H1 (cell line): ENCODE measurements around the gene LPGAT1. TPM values are rescaled to one million over a fixed set of nuclear protein-coding genes. Genes with fewer than 3 reads are reported as not detected.

Experiments used
- CTCF ChIA-PET: fragments of 300-600 bp; sonication (Branson Sonifier 250); formaldehyde crosslinking; loops from one replicate; lab custom pipeline; 2021; ENCODE audit not compliant: partially characterized antibody; lab: Charles Lee
- POLR2A ChIA-PET: fragments of 300-600 bp; sonication (Branson Sonifier 250); formaldehyde crosslinking; loops from one replicate; lab custom pipeline; 2021; ENCODE audit warnings: inconsistent platforms; ENCODE audit not compliant: partially characterized antibody; lab: Charles Lee
- DNase-seq, 2 experiments: peaks; one replicate each; pipeline versions ENCODE4 v3.0.0 to v3.0.0-alpha.2; 2010 to 2022; ENCODE audit warnings: low spot score in 2 of 2, low read depth in 1 of 2, mixed read lengths in 1 of 2
- FAIRE-seq: peaks from 2 replicates; lab custom pipeline; 2011; peaks lifted over from hg19 to GRCh38; lab: Jason Lieb, UNC
- H2AFZ ChIP-seq: 2 replicates; pipeline ENCODE4 v1.8.1; 2012; ENCODE audit warnings: low read length, inconsistent platforms
- H2AK5ac ChIP-seq: 2 replicates; pipeline ENCODE4 v1.6.1; 2013; ENCODE audit warnings: low read depth, low read length
- H2BK120ac ChIP-seq: replicated peaks from 2 replicates; pipeline ENCODE3; 2013; ENCODE audit warnings: low read depth, low read length, inconsistent platforms
- H2BK12ac ChIP-seq: 2 replicates; pipeline ENCODE4 v1.6.1; 2013; ENCODE audit warnings: low read depth, low read length
- H2BK15ac ChIP-seq: 2 replicates; pipeline ENCODE4 v1.6.1; 2013; ENCODE audit warnings: low read length
- H2BK20ac ChIP-seq: 2 replicates; pipeline ENCODE4 v1.6.1; 2013; ENCODE audit warnings: low read length
- H2BK5ac ChIP-seq: 2 replicates; pipeline ENCODE4 v1.6.1; 2013; ENCODE audit warnings: low read depth, low read length
- H3K14ac ChIP-seq: 2 replicates; pipeline ENCODE4 v1.6.1; 2013; ENCODE audit warnings: inconsistent platforms; ENCODE audit not compliant: insufficient read length
- H3K18ac ChIP-seq: 2 replicates; pipeline ENCODE4 v1.6.1; 2013; ENCODE audit warnings: low read length; ENCODE audit errors: extremely low read depth
- H3K23ac ChIP-seq: 2 replicates; pipeline ENCODE4 v1.6.1; 2013; ENCODE audit warnings: inconsistent platforms; ENCODE audit not compliant: insufficient read length
- H3K23me2 ChIP-seq: 2 replicates; pipeline ENCODE4 v1.6.1; 2013; ENCODE audit warnings: low read depth, low read length
- H3K27ac ChIP-seq: 2 replicates; pipeline ENCODE4 v1.6.1; 2011; ENCODE audit warnings: low read depth, low read length, inconsistent platforms
- H3K27me3 ChIP-seq, 4 experiments: replicated peaks in 1 of 4; 1 replicate in 1 of 4; 2 replicates in 3 of 4; pipeline versions ENCODE4 v1.6.1 to v1.8.1; 2011 to 2013; ENCODE audit warnings: low read length in 3 of 4, mild to moderate bottlenecking in 3 of 4, inconsistent platforms in 2 of 4, mixed read lengths in 2 of 4, moderate library complexity in 1 of 4; ENCODE audit not compliant: control insufficient read depth in 3 of 4, insufficient read depth in 3 of 4; ENCODE audit errors: extremely low read depth in 1 of 4
- H3K36me3 ChIP-seq, 4 experiments: 2 replicates each; pipeline versions ENCODE4 v1.6.1 to v1.8.1; 2011 to 2013; ENCODE audit warnings: mild to moderate bottlenecking in 4 of 4, low read length in 3 of 4, moderate library complexity in 2 of 4, control low read depth in 1 of 4, inconsistent platforms in 1 of 4; ENCODE audit not compliant: insufficient read depth in 4 of 4, control insufficient read depth in 2 of 4
- H3K4ac ChIP-seq: replicated peaks from 2 replicates; pipeline ENCODE3; 2013; ENCODE audit warnings: low read length, low read depth, mixed read lengths, inconsistent platforms; ENCODE audit not compliant: insufficient read length
- H3K4me1 ChIP-seq, 4 experiments: replicated peaks in 1 of 4; 1 replicate in 1 of 4; 2 replicates in 3 of 4; pipeline versions ENCODE4 v1.6.1 to v1.8.1; 2011 to 2013; ENCODE audit warnings: low read length in 3 of 4, inconsistent platforms in 2 of 4, mixed read lengths in 1 of 4; ENCODE audit not compliant: insufficient read depth in 4 of 4, control insufficient read depth in 3 of 4
- H3K4me2 ChIP-seq, 2 experiments: 2 replicates each; pipeline versions ENCODE4 v1.6.1 to v1.8.1; 2011 to 2013; ENCODE audit warnings: low read depth in 2 of 2, low read length in 2 of 2, control low read depth in 1 of 2, inconsistent platforms in 1 of 2, mild to moderate bottlenecking in 1 of 2; ENCODE audit not compliant: insufficient read depth in 1 of 2
- H3K4me3 ChIP-seq, 4 experiments: fragments of 200-600, 300-600 bp in 1 of 4; sonication (generic), shearing (Covaris generic), sonication (Bioruptor Twin) in 1 of 4; 2 replicates each; pipeline versions ENCODE4 v1.5.1 to v1.8.1; 2011 to 2016; ENCODE audit warnings: low read length in 4 of 4, low read depth in 3 of 4, control low read depth in 2 of 4, inconsistent platforms in 2 of 4, mild to moderate bottlenecking in 2 of 4, mixed read lengths in 1 of 4, moderate library complexity in 1 of 4; ENCODE audit not compliant: insufficient read depth in 2 of 4; ENCODE audit errors: extremely low read depth in 1 of 4
- H3K56ac ChIP-seq: replicated peaks from 2 replicates; pipeline ENCODE3; 2013; ENCODE audit warnings: low read depth, mild to moderate bottlenecking, mixed read lengths, low read length, inconsistent platforms; ENCODE audit not compliant: insufficient read length
- H3K79me1 ChIP-seq: 2 replicates; pipeline ENCODE4 v1.6.1; 2013; ENCODE audit warnings: low read depth, low read length, control low read depth
- H3K79me2 ChIP-seq, 2 experiments: 2 replicates each; pipeline versions ENCODE4 v1.6.1 to v1.8.1; 2012 to 2013; ENCODE audit warnings: low read length in 2 of 2, mild to moderate bottlenecking in 2 of 2, inconsistent platforms in 1 of 2; ENCODE audit not compliant: insufficient read depth in 2 of 2, control insufficient read depth in 1 of 2
- H3K9ac ChIP-seq, 4 experiments: replicated peaks in 1 of 4; 1 replicate in 1 of 4; 2 replicates in 3 of 4; pipeline versions ENCODE4 v1.6.1 to v1.8.1; 2011 to 2013; ENCODE audit warnings: low read depth in 3 of 4, low read length in 3 of 4, control low read depth in 2 of 4, mild to moderate bottlenecking in 2 of 4, moderate library complexity in 2 of 4, inconsistent platforms in 1 of 4; ENCODE audit errors: extremely low read depth in 1 of 4
- H3K9me3 ChIP-seq, 2 experiments: 2 replicates each; pipeline versions ENCODE4 v1.6.1 to v1.8.1; 2012 to 2013; ENCODE audit warnings: mild to moderate bottlenecking in 2 of 2, moderate library complexity in 2 of 2, control low read depth in 1 of 2, inconsistent platforms in 1 of 2, low read depth in 1 of 2, low read length in 1 of 2, mixed read lengths in 1 of 2; ENCODE audit not compliant: insufficient read depth in 2 of 2
- H4K20me1 ChIP-seq, 2 experiments: replicated peaks in 1 of 2; 2 replicates each; pipeline versions ENCODE3 to v1.8.1; 2011 to 2013; ENCODE audit warnings: inconsistent platforms in 2 of 2, low read length in 2 of 2, mild to moderate bottlenecking in 1 of 2; ENCODE audit not compliant: insufficient read depth in 2 of 2, control insufficient read depth in 1 of 2
- H4K5ac ChIP-seq: 2 replicates; pipeline ENCODE4 v1.6.1; 2013; ENCODE audit warnings: low read length, low read depth, mixed read lengths, inconsistent platforms; ENCODE audit not compliant: insufficient read length
- H4K8ac ChIP-seq: 2 replicates; pipeline ENCODE4 v1.8.0; 2013; ENCODE audit warnings: mild to moderate bottlenecking, moderate library complexity, low read length, inconsistent platforms; ENCODE audit not compliant: insufficient read depth; ENCODE audit errors: extremely low read depth
- H4K91ac ChIP-seq: replicated peaks from 2 replicates; pipeline ENCODE3; 2013; ENCODE audit warnings: low read length, mixed read lengths, inconsistent platforms; ENCODE audit not compliant: insufficient read length
- ATF3 ChIP-seq: IDR thresholded peaks from 2 replicates; pipeline ENCODE4 v1.6.1; 2011; ENCODE audit warnings: low read depth, mild to moderate bottlenecking, low read length; ENCODE audit not compliant: insufficient read depth
- CBX8 ChIP-seq: fragments of 300-800, 300-1000 bp; sonication (generic); IDR thresholded peaks from 2 replicates; pipeline ENCODE4 v1.7.1; 2016; ENCODE audit warnings: low read depth, low read length, borderline replicate concordance
- CEBPB ChIP-seq: IDR thresholded peaks from 2 replicates; pipeline ENCODE4 v1.6.1; 2012; ENCODE audit warnings: low read depth, low read length
- CREB1 ChIP-seq: IDR thresholded peaks from 2 replicates; pipeline ENCODE4 v1.6.1; 2012; ENCODE audit warnings: inconsistent platforms
- KDM1A ChIP-seq: fragments of 200-600, 300-600 bp; sonication (generic); IDR thresholded peaks from 2 replicates; pipeline ENCODE4 v1.7.1; 2016; ENCODE audit warnings: mild to moderate bottlenecking, low read length, borderline replicate concordance
- RAD21 ChIP-seq, 2 experiments: IDR thresholded peaks in 1 of 2; conservative IDR thresholded peaks in 1 of 2; 2 replicates each; pipeline ENCODE4 v1.6.1; 2011; ENCODE audit warnings: low read depth in 2 of 2, low read length in 2 of 2, improper control_type of control experiment in 1 of 2, inconsistent platforms in 1 of 2, mild to moderate bottlenecking in 1 of 2, moderate library complexity in 1 of 2
- RFX5 ChIP-seq: IDR thresholded peaks from 2 replicates; pipeline ENCODE4 v1.6.1; 2011; ENCODE audit warnings: low read depth, low read length, improper control_type of control experiment, borderline replicate concordance
- RNF2 ChIP-seq: fragments of 200-900, 300-1000 bp; sonication (generic); IDR thresholded peaks from 2 replicates; pipeline ENCODE4 v1.7.1; 2016; ENCODE audit warnings: borderline replicate concordance, low read depth, mild to moderate bottlenecking, antibody characterized with exemption, low read length; ENCODE audit not compliant: poor library complexity, severe bottlenecking; ENCODE audit errors: missing control alignments
- RXRA ChIP-seq: IDR thresholded peaks from 2 replicates; pipeline ENCODE4 v1.6.1; 2011; ENCODE audit warnings: low read depth, mild to moderate bottlenecking, low read length, moderate library complexity; ENCODE audit not compliant: insufficient read depth
- SIN3A ChIP-seq, 2 experiments: IDR thresholded peaks in 1 of 2; conservative IDR thresholded peaks in 1 of 2; 2 replicates each; pipeline ENCODE4 v1.6.1; 2011 to 2012; ENCODE audit warnings: low read length in 2 of 2, improper control_type of control experiment in 1 of 2, low read depth in 1 of 2, mild to moderate bottlenecking in 1 of 2
- SIRT6 ChIP-seq: IDR thresholded peaks from one replicate; pipeline ENCODE4 v1.7.1; 2012; ENCODE audit warnings: low read length, inconsistent platforms
- SP2 ChIP-seq: IDR thresholded peaks from 2 replicates; pipeline ENCODE4 v1.6.1; 2012; ENCODE audit warnings: mild to moderate bottlenecking, low read length, inconsistent platforms
- WGBS, 2 experiments: shearing (Covaris generic) in 1 of 2; methylation state at CpG; one replicate each; pipeline versions ENCODE4 v1.1.6 to v1.1.7; 2013 to 2015; ENCODE audit warnings: low lambda C conversion rate in 2 of 2, mixed read lengths in 2 of 2, inconsistent platforms in 1 of 2, low coverage in 1 of 2, missing lambda C conversion rate in 1 of 2; ENCODE audit not compliant: insufficient replicate concordance in 2 of 2, insufficient coverage in 1 of 2, insufficient read length in 1 of 2; ENCODE audit errors: extremely low coverage in 1 of 2, missing lambda C conversion rate in 1 of 2; 5-methylcytosine and 5-hydroxymethylcytosine counted together
- polyA plus RNA-seq, 7 experiments: library from polyadenylated mRNA; depleted of rRNA in 3 of 7; stranded (reverse) in 5 of 7; unstranded in 2 of 7; fragments of >200 nt in 5 of 7; fragments of 200-250 nt in 2 of 7; gene quantifications; 1 replicate in 5 of 7; 2 replicates in 1 of 7; 4 replicates in 1 of 7; pipeline versions ENCODE4 v1.2.1 to v1.2.3, GENCODE V29; 2011 to 2013; ENCODE audit warnings: missing spikeins in 2 of 7, mixed read lengths in 2 of 7
- total RNA-seq: library from RNA; stranded (reverse); fragmentation: NEBNext Ultra II Directional; extraction: Animal tissue kit (Norgen Biotek cat#: 25700); gene quantifications from 2 replicates; pipeline ENCODE4 v1.2.1, GENCODE V29; 2021

Gene LPGAT1
- total and polyA plus RNA-seq, 2 of the 8 experiments (the other 6 are each of a cell fraction or from before 2014, with no cell fraction given): 2.3 to 13.5 TPM

GRCh38 chr1:211791979-211792378 lies 38.6 kb downstream of the LPGAT1 start:
- Histone ChIP-seq H2BK15ac (no peak overlapping the region), H3K23ac (no peak overlapping the region), H3K9ac (no peak overlapping the region), H3K4ac (no peak overlapping the region), H3K4me1 (no peaks in the 10 kb centered on the region), H4K5ac (no peak overlapping the region), H2BK12ac (no peak overlapping the region), H3K14ac (no peak overlapping the region), H2AFZ (no peak overlapping the region), H3K23me2 (no peaks in the 10 kb centered on the region; the same call in 1 of the 2 replicates), H4K8ac (no peak overlapping the region), H2BK120ac (no peak overlapping the region), H2AK5ac (no peak overlapping the region), H4K91ac (no peak overlapping the region), H3K36me3 (peaks cover 0 to 2% (median 0%) of the 10 kb centered on the region in 4 experiments; a peak in 1 of 8 replicates), H3K4me3 (no peak overlapping the region), H3K9me3 (no peaks in the 10 kb centered on the region), H3K79me1 (no peaks in the 10 kb centered on the region), H3K4me2 (no peak overlapping the region), H4K20me1 (no peaks in the 10 kb centered on the region), H3K27ac (no peak overlapping the region), H3K18ac (no peak overlapping the region), H3K27me3 (no peaks in the 10 kb centered on the region), H2BK5ac (no peak overlapping the region), H3K79me2 (no peaks in the 10 kb centered on the region), H3K56ac (no peak overlapping the region), H2BK20ac (no peak overlapping the region)
- ChIA-PET CTCF (interaction anchor here (1.3 kb wide), 1 partner anchor 94 kb away, joined by 3 read pairs; no protein-coding TSS in a partner anchor), POLR2A (no interaction called here)
- WGBS, 2 experiments: 93% methylated on average over 2 of the region's 2 CpGs; no CpG with 5 or more reads in 1 of the 2 experiments
- FAIRE-seq (no peak), DNase-seq (no peak)
- no peak for TF ChIP-seq CREB1
- no peak for TF ChIP-seq SIN3A (conservative IDR thresholded peaks at IDR 0.05 in 1 of 2, IDR thresholded peaks at IDR 0.05 in 1 of 2; ENCODE audit: low read depth in 1 of 2, low read length in 2 of 2)
- TF ChIP-seq RAD21 (IDR thresholded peaks at IDR 0.05 in 1 of 2, conservative IDR thresholded peaks at IDR 0.05 in 1 of 2; ENCODE audit: low read depth in 2 of 2, low read length in 2 of 2): no peak
- no peak for TF ChIP-seq RNF2
- no peak for TF ChIP-seq ATF3
- no peak for TF ChIP-seq SIRT6
- TF ChIP-seq RXRA: no peak
- no peak for TF ChIP-seq KDM1A
- no peak for TF ChIP-seq SP2
- no peak for TF ChIP-seq RFX5
- TF ChIP-seq CEBPB: no peak
- no peak for TF ChIP-seq CBX8
